GM13976 (cell line): ENCODE measurements around the gene BPIFB3.

ENCODE experiments used
- DNase-seq: peaks from one replicate; pipeline ENCODE4 v3.0.0; 2012; ENCODE audit warnings: low spot score
- CTCF ChIP-seq: IDR thresholded peaks from 2 replicates; pipeline ENCODE4 v1.5.1; 2012; ENCODE audit warnings: borderline replicate concordance, mild to moderate bottlenecking; ENCODE audit not compliant: insufficient read depth; ENCODE audit errors: extremely low read depth, missing control alignments, control extremely low read depth
- in situ Hi-C: fragments of 300-500 bp; cut with MboI; formaldehyde crosslinking; loops from one replicate; pipeline ENCODE4 v1.12.0; 2022; ENCODE audit warnings: low sequenced_read_pairs, mixed read lengths, inconsistent platforms; ENCODE audit not compliant: unreplicated experiment

BPIFB3 gene

GRCh38 chr20:33054791-33055190, 1.1 kb downstream of the BPIFB3 start:
- no peak for TF ChIP-seq CTCF
- DNase-seq = no peak
- in situ Hi-C loops = no loop called here

- no peak for DNase-seq
- TF ChIP-seq CTCF = no peak
- in situ Hi-C loops = no loop called here
Observed at GRCh38 chr20:33059136-33059535, 5.4 kb downstream of the BPIFB3 start.

GRCh38 chr20:33059741-33060390, 6.2 kb downstream of the BPIFB3 start:
- no peak for DNase-seq
- in situ Hi-C loops = no loop called here
- no peak for TF ChIP-seq CTCF

GRCh38 chr20:33061658-33062028, 7.9 kb downstream of the BPIFB3 start:
- TF ChIP-seq CTCF = no peak
- DNase-seq = no peak

GRCh38 chr20:33062105-33062824, 8.6 kb downstream of the BPIFB3 start:
- TF ChIP-seq CTCF = no peak
- no peak for DNase-seq
- in situ Hi-C loops = no loop called here

More at GRCh38 chr20:33061658-33062028, 7.9 kb downstream of the BPIFB3 start:
- in situ Hi-C loops = no loop called here

- TF ChIP-seq CTCF = no peak
- in situ Hi-C loops = no loop called here
- DNase-seq = no peak
Observed at GRCh38 chr20:33062825-33063149, 9.1 kb downstream of the BPIFB3 start.
